ENCODE measurements around the gene LRRC28.

DNA sequence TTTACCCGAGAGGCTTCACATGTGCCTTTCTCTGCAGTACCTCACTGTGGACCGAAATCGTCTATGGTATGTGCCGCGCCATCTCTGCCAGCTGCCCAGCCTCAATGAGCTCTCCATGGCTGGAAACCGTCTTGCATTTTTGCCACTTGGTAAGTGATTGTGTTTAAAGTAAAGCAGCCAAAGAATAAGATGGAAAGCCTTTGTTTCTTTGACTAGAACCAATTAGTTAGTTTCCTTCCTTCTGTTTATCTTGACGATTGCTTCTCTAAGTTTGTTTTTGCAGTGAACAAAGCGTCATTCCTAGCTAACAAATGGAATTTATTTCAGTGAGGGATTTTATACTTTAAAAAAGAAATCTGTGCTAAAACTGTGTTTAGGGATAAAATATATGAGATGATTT lies 82.7 kb downstream of the LRRC28 start:
- no peak for TF ChIP-seq FOS (IDR thresholded peaks at IDR 0.05; ENCODE audit: low read depth, low read length)
- no peak for TF ChIP-seq NFE2L2 (IDR thresholded peaks at IDR 0.05; ENCODE audit: low read depth, low read length)
- no peak for TF ChIP-seq POLR2A (IDR thresholded peaks at IDR 0.05; ENCODE audit: low read depth, low read length)
- TF ChIP-seq, protein P1, sequence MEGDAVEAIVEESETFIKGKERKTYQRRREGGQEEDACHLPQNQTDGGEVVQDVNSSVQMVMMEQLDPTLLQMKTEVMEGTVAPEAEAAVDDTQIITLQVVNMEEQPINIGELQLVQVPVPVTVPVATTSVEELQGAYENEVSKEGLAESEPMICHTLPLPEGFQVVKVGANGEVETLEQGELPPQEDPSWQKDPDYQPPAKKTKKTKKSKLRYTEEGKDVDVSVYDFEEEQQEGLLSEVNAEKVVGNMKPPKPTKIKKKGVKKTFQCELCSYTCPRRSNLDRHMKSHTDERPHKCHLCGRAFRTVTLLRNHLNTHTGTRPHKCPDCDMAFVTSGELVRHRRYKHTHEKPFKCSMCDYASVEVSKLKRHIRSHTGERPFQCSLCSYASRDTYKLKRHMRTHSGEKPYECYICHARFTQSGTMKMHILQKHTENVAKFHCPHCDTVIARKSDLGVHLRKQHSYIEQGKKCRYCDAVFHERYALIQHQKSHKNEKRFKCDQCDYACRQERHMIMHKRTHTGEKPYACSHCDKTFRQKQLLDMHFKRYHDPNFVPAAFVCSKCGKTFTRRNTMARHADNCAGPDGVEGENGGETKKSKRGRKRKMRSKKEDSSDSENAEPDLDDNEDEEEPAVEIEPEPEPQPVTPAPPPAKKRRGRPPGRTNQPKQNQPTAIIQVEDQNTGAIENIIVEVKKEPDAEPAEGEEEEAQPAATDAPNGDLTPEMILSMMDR (conservative IDR thresholded peaks at IDR 0.05; ENCODE audit: low read depth, low read length): no peak
- no peak for TF ChIP-seq CEBPB (IDR thresholded peaks at IDR 0.05; ENCODE audit: low read depth, low read length)
- TF ChIP-seq MAFK (IDR thresholded peaks at IDR 0.05; ENCODE audit: low read depth, low read length): no peak
- TF ChIP-seq RFX5 (IDR thresholded peaks at IDR 0.05; ENCODE audit: low read depth, low read length): no peak
- TF ChIP-seq SMC3 (IDR thresholded peaks at IDR 0.05; ENCODE audit: low read depth, low read length): no peak
- no peak for TF ChIP-seq RAD21 (IDR thresholded peaks at IDR 0.05; ENCODE audit: low read length)
- no peak for TF ChIP-seq CHD1 (IDR thresholded peaks at IDR 0.05; ENCODE audit: low read depth, low read length)
- TF ChIP-seq RCOR1 (IDR thresholded peaks at IDR 0.05; ENCODE audit: insufficient replicate concordance, low read length): no peak
- TF ChIP-seq BHLHE40 (IDR thresholded peaks at IDR 0.05; ENCODE audit: low read depth, low read length): no peak
- TF ChIP-seq MAZ (IDR thresholded peaks at IDR 0.05; ENCODE audit: borderline replicate concordance, low read depth, low read length): no peak
